HG02623 (cell line): ENCODE measurements around the gene NPFFR1.

Experiments used
- ATAC-seq: cut with Tn5 transposase; IDR thresholded peaks from one replicate; pipeline ENCODE4 v1.9.1; 2021; ENCODE audit warnings: moderate library complexity; ENCODE audit not compliant: unreplicated experiment

NPFFR1 gene, protein sequence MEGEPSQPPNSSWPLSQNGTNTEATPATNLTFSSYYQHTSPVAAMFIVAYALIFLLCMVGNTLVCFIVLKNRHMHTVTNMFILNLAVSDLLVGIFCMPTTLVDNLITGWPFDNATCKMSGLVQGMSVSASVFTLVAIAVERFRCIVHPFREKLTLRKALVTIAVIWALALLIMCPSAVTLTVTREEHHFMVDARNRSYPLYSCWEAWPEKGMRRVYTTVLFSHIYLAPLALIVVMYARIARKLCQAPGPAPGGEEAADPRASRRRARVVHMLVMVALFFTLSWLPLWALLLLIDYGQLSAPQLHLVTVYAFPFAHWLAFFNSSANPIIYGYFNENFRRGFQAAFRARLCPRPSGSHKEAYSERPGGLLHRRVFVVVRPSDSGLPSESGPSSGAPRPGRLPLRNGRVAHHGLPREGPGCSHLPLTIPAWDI

DNA sequence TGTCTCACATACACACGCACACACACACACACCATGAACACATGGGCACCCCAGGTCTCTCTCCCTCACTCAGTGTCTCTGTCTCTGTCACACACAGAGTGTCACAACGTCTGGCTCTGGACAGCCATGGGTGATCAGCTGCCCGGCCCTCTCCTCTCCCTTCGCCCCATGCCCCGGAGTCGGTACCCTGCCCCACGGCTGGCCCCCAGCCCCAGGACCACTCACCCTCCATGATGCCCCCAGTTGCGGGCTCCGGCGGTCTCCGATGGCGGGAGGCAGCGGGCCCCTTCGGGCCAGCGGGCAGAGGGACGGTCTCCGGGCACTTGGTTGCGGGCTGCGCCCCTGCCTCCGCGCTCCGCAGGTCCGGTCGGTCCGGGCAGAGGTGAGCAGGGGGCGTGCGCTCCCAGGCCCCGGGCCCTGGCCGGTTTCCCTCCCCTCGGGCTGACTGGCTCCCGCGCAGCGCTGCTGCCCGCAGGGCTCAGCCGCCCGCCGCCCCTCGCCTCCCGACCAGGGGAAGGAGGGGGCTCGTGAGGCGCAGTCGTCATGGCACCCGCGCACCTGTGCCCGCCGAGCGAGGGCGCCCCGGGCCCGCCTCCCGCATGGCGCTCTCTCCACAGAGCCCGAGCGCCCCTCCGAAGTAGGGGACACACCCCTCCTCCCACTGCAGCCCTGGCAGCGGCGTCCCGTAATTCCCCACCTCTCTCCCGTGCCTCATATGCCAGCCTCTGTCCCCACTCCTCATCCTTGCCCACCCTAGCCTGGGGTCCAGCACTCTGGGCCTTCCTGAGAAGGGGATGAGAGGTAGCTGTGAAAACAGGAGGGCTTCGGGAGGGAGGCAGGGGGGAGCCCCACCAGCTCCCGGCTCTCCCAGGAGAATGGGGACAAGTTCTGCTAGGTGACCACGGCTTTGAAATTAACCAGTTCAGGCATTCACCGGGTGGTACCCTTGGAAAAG, at the start of gene NPFFR1:
TSS of gene NPFFR1 (minus strand) at position 560 of the 955 bp plus-strand sequence. CDS start at position 232, 328 bp downstream.
- no peak for ATAC-seq

DNA sequence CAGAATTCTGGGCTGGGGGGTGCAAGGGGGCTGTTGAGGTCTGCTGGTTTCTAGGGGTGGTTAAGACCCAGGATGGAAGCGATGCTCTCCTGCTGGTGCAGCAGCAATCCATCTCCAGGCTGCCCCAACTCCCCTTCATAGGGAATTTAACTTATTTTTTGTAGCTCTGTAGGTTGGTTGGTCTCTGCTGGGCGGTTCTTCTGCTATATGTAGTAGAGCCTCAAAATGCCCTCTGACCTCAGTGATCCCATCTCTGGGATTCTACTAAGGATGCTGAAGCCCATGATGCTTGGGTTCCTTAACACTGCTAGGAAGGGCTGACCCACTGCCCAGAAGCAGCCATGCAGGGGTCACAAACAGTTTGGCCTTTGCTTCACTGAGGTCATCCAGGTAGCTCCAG, 49.5 kb upstream of the NPFFR1 start:
- ATAC-seq: no peak

DNA sequence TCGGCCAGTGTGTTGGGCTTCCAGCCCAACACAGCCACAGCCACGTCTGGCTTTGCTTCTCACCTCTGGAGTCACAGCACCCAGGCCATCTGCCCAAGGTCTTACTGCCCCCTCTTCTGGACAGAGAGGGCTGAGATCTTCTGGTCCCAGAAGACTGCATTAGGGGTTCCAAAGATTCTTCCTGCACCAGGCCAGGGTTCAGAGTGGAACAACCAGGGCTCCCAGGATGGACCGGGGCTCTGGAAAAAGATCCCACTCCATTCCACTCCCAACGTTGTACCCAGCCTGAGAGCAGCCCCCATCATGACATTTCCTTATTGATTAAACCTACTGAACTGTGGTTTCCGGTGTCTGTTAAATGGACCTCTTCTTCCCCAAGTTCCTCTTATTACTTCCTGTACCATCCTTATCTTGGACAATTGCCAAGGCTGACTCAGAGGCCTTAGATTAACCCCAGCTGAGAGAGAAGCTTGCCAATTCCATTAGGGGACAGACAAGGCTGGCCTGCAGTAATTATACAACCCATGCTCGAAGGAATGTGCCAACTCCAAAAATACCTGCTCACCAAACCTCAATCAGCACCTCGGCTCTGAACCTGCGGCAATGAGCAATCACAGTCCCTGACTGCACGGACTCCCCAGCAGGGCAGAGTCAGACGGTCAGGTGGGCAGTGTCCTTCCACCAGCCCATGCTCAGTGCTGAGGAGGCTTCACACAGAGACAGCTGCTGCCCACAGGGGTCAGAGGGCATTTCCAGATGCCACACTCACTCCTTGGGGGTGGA, 47.9 kb upstream of the NPFFR1 start:
- ATAC-seq: no peak

DNA sequence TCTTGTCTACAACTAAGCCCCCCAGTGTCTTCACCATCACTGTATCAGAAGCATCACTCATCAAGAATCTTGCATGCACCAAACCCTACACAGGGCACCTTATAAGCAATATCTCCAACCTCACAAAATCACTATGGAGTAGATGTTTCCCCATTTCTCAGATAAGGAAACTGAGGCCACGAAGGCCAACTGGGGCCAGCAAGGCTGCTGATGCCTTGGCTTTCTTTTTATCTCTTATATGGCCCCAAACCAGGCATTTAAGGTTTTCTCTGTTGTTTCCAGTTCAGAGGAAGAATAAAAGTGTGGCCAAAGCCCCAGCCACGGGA, 47.3 kb upstream of the NPFFR1 start:
- no peak for ATAC-seq

DNA sequence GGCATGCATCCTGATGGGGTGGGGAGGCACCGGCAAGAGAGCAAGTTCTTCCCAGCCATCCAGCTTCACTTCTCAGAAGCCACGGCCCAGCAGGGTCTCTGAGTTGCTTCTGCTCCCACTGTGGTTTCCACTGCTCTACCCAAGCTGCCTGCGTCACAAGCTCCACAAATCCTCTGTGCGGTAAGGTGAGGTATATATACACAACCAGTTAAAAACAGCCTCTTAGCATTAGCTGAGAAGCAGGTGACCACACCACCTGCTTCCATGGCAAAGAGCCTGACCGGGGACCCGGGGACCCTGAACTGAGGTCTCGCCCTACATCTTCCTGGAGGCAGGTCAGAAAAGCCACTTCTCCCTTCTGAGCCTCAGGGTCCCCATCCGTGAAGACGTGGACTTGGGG, 46.9 kb upstream of the NPFFR1 start:
- ATAC-seq: no peak

DNA sequence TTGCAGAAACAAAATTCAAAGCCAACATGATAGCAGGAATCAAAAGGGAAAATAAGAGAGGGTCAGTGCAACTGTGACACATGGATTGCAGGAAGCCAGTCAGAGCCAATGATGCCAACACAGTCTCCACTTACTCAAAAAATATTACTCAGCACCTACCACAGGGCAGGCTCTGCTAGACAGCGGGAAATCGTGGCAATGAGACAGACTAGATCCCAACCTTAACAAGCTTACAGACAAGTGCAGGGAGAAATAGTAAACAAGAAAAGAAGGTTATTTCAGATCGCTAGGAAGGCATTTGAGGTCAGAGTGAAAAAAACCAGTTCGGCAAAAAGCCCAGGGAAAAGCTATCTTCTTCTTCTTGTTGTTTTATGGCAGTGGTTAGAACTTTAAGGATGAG, 45.2 kb upstream of the NPFFR1 start:
- no peak for ATAC-seq

DNA sequence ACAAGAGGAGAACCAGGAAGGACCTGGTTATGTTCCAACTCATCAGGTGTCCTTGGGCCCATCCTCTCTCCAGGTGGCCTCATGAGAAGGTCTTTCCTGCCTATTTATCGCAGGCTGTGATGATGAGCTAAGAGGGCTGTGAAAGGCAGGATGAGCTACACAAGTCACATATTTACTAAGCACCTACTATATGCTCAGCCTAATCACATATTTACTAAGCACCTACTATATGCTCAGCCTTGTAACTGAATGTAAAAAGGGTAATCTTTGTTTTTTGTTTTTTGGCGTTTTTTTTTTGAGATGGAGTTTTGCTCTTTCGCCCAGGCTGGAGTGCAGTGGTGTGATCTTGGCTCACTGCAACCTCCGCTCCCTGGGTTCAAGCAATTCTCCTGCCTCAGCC, 44.2 kb upstream of the NPFFR1 start:
- no peak for ATAC-seq

DNA sequence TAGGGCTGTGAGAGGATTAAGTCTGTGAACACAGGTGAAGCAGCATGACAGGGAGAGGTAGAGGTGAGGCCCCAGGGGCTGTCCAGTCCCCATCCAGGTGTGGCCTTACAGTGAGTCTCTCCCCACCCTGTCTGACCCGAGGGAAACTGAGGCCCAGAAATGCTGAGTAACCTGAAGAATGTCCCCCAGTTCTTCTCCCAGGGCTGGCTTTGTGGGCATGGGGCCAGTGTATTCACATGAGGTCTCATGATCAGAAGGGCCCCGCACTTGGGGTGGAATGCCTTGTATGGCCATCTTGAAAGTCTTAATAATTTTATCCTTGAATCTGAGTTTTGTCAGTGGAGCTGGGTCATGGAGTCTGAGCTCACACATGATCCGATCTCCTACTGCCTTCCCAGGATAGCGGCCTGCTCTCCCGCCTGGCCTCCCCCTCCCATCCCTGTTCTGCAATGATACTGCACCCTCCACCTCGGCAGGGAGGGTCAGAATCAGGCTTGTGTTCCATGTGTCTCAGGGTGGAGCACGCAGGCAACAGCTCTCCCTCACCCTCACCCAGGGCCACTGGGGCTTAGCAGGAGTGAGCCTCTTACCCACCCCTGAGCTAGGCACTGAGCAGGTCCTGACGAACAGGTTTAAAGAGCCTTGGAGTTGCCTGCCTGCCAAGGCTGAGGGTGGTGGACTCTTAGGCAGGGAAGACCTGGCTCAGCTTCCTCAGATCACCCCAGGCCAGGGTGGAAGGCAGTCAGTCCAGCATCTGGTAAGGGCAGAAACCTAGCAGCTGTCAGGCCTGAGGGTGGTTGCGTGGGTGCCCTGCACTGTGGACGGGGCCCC, 41.4 kb upstream of the NPFFR1 start:
- no peak for ATAC-seq

DNA sequence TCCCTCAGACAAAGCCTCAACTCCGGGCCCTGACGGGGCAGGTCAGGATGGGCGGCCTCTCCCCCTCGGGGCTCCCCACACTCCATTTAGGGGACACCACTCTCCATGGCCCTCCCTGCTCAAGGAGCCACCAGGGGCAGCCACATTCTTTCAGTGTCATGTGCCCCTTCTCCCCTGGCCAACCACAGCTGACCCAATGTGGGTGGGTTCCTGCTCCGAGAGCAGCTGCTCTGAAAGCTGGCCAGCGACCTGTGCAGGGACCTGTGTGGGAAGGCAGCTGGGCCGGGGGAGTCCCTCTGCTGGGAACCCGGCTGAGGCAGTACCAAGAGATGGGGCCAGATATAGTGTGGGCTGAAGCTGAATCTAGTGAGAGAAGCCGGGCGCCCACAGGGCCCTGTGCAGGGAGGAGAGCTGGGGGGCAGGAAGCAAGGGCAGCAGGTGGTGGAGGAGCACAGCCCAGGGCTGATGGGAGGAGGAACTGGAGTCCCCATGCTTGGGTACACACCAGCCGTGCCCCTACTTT, 40.6 kb upstream of the NPFFR1 start:
- ATAC-seq: peak; percentile 60

DNA sequence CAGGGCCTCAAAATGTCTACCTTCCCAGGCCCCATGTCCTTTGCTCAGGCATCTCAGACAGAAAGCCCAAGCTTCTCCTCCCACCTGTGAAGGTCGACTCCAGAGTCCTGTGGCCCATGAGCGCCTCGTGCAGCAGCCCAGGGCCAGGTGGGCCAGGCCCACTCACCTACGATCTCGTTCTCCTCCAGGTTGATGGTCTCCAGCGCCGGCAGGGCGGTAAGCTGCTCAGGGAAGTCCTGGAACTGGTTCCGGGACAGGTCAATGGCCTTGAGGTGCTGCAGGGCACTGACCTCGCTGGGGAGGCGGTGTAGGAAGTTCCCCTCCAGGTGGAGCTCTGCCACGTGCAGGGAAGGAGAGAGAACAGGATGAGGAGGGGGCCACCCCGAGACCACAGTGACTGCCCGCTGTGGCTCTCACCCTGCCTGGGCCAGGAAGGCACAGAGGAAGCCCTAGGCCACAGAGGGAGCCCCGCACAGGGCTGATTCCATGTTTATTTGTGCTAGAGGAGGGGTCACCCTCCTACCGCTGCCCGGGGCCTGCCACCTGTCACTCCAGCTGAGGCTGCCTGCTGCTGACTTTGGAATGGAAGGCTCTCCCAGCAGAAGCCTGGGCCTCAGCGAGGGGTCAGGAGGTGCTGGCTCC, 40.0 kb upstream of the NPFFR1 start:
- no peak for ATAC-seq

DNA sequence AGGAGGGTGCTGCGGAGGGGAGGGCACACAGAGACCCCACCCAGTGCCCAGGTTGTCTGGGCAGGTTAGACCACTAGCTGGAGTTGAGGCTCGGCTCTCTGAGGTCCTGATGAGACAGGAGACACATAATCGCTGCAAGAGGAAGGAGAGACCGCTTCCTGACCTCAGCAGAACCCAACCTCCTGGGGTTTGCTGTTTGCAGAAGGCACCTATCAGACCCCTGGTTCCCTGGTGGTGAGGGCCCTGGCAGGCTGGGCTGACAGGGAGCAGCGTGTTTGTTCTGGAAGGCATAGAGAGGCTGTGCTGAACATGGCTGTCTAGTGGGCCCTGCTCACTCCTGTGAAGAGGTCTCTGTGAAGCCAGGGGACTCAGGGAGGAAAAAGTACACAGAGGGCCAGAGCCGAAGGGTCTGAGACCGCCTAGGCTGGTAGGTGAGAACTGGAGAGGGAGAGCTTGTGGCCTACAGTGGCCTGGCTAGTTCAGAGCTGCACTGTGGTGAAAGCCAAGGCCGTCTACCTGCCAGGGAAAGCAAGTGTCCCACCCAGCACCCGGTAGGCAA, 39.4 kb upstream of the NPFFR1 start:
- ATAC-seq: no peak

DNA sequence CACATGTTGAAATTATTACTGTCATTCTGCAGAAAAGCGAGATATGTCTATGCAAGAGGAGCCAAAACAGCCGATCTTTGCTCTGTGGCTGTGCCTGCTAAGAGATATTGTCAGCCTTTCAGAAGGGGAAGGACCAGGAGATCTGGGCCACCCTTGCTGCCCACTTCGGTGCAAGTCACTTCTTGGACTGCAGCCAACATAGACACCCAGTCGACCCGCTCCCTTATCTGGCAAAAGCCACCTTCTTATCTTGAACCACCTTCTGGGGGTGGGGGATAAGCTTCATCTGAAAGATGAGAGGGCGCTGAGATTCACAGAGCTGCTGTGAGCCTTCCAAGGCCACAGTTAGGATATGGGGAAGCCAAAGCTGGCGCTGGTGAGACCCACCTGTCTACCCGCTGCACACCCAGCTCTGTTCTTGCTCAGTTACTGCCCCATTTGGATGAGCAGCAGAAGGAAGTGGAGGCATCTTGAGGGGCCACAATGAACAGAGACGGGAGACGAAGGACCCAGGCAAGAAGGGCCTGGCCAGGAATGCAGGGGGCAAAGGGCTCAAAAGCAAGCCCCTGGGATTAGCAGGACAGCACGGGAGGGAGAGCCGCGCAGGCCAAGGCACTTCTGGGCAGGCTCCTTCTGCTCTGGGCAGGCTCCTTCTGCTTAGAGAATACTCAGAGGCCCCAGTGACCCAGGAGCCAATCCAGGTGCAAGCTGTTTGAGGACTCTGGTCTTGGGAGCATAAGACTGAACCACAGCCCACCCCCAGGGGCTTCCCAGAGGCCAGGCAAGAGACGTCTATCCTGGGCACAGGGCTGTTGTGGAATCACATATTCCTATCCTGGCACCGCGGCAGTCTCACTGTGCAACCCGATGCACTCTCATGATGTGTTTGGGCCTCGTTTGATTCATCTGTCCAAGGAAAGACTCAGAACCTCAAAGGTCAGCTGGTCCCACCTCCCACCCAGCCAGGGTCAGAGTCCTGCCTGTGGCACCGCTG, 38.4 kb upstream of the NPFFR1 start:
- ATAC-seq: no peak

DNA sequence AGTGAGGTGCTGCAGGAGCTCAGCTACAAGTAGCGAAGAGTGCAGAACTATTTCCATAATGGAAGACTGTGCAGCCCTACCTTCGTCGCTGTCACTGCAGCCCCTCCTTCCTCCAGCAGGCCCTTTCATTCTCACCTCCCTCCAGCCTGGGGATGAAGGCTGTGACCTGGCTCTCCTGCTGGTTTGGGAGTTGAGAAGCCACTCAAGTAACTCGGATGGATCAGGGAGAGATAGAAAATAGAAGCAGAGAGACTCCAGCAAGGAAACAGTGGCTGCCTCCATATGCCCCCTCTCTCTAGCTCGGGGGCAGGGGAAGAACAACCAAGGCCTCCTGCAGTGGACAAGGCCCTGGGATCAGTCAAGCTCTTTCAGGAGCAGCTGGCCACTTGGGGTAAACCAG, 37.4 kb upstream of the NPFFR1 start:
- ATAC-seq: no peak

DNA sequence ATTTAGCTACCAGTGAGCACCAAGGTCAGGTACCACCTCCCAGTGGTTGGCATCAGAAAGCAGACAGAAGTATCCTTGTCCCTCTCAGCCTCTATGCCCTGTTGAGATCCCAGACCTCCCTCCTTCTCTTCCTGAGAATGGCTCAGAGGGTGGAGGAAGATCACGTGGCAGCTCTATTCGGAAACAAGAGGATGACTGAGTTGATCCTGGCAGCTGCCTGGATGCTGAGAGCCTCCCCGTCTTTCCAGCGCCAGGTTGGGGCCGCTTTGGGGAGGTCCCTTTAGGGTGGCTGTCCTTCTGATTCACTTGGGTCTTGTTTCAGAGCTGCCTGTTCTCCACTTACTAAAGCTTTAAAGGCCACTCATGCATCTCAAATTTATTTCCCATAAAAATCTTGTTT, 36.9 kb upstream of the NPFFR1 start:
- no peak for ATAC-seq

DNA sequence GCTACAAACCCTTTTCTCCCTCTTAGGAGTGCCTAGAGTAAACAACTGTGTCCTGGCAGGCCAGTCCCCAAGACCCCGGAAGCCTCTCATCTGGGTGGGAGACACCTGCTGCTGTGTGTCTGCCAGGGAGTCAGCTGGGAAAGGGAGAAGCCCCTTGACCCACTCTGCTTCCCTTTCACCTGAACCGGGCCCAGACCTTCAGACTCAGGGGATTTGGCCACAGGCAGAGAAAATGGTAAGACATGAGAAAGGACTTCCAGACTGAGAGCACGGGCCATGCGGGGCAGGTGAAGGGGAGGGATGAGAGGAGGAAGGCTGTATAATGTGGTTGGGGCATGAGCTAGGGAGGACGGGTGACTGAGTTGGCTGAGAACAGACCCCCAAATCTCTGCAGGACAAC, 36.0 kb upstream of the NPFFR1 start:
- ATAC-seq: no peak

DNA sequence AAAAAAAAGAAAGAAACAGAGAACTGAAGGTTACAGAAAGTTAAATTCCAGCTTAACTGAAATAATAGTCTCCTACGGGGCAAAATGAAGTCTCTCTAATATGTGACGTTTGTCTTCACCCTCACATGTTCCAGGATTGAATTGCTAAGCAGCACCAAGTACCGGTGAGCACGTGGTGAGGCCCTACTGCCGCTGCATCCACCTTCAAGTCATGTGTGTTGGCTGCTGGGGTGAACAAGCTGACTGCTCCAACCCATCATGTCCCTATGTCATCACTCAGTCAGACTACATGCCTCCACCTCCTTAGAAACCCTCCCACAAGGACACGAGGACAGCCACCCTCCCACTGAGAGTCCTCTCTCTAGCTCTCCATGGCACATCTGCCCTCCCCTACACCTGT, 35.4 kb upstream of the NPFFR1 start:
- ATAC-seq: no peak

DNA sequence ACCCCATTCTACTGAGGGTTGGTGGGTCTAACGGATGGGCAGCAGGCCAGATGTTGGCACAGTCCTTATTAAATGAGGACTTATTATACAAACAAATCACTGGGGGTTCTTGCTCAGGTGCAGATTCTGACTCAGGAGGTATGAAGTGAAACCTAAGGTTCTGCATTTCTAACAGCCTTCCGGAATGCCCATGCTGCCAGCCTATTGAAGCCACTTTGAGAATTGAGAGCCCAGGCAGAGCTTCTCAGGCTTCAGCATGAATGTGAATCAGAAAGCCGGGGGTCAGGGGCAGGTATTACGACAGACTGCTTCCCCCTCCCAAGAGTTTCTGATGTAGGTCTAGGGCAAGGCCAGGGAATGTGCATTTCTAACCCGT, 34.1 kb upstream of the NPFFR1 start:
- ATAC-seq: no peak

DNA sequence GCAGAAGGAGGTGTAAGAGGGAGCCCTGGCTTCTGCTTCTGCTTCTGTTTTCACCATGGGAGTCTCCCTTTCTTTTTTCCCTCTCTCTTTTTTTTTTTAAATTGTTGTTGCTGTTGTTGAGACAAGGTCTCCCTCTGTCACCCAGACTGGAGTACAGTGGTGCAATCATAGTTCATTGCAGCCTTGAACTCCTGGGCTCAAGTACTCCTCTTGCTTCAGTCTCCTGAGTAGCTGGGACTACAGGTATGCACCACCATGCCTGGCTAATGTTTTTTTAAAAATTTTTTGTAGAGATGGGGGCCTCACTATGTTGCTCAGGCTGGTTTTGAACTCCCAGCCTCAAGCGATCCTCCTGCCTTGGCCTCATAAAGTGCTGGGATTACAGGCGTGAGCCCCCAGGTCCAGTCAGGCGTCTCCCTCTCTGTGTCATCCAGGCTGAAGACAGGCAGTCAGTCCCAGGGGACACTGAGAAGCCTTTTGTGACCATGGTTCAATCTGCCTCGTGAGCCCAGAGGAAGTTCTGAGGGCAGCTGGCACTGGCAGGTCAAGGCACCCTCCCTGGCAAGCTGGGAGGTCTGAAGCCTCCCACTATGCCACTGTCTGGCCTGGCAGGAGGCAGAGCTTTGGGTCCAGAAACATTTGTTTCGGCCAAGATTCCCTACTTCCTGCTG, 33.6 kb upstream of the NPFFR1 start:
- ATAC-seq: no peak
